CD14-positive monocyte (primary cell): ENCODE data around the gene RDH13. TPM values are rescaled to one million over a fixed set of nuclear protein-coding genes. Genes with fewer than 3 reads are reported as not detected.

Experiments
- DNase-seq, 3 donors: peaks; one replicate each; pipeline ENCODE4 v3.0.0-alpha.2; 2011 to 2022
- H2AFZ ChIP-seq: 2 replicates; pipeline ENCODE4 v1.6.0; 2012; ENCODE audit warnings: mild to moderate bottlenecking, low read depth, low read length, inconsistent platforms; ENCODE audit not compliant: insufficient read depth, poor library complexity, severe bottlenecking
- H3K27ac ChIP-seq, 2 donors: 1 replicate in 1 of 2; 2 replicates in 1 of 2; pipeline ENCODE4 v1.5.1; 2012 to 2013; ENCODE audit warnings: low read length in 2 of 2, control low read depth in 1 of 2, inconsistent platforms in 1 of 2, low read depth in 1 of 2, mild to moderate bottlenecking in 1 of 2
- H3K27me3 ChIP-seq, 2 donors: one replicate each; pipeline versions ENCODE4 v1.6.0 to v1.6.1; 2011 to 2013; ENCODE audit warnings: low read length in 2 of 2; ENCODE audit not compliant: control insufficient read depth in 2 of 2, insufficient read depth in 2 of 2
- H3K36me3 ChIP-seq, 2 donors: replicated peaks in 1 of 2; 1 replicate in 1 of 2; 2 replicates in 1 of 2; pipeline versions ENCODE4 v1.5.1 to v1.6.1; 2012 to 2013; ENCODE audit warnings: low read length in 2 of 2, control low read depth in 1 of 2, inconsistent platforms in 1 of 2, mild to moderate bottlenecking in 1 of 2; ENCODE audit not compliant: insufficient read depth in 2 of 2, control insufficient read depth in 1 of 2
- H3K4me1 ChIP-seq, 2 donors: 1 replicate in 1 of 2; 2 replicates in 1 of 2; pipeline versions ENCODE4 v1.5.1 to v1.6.1; 2012 to 2013; ENCODE audit warnings: low read length in 2 of 2, control low read depth in 1 of 2, inconsistent platforms in 1 of 2, mild to moderate bottlenecking in 1 of 2, moderate library complexity in 1 of 2; ENCODE audit not compliant: insufficient read depth in 2 of 2, control insufficient read depth in 1 of 2
- H3K4me2 ChIP-seq: replicated peaks from 2 replicates; pipeline ENCODE3; 2012; ENCODE audit warnings: low read length, moderate library complexity, mild to moderate bottlenecking; ENCODE audit not compliant: poor library complexity, severe bottlenecking; ENCODE audit errors: extremely low read depth
- H3K4me3 ChIP-seq, 3 experiments: fragments of 200-600 bp in 1 of 3; sonication (generic) in 1 of 3; replicated peaks in 1 of 3; 1 replicate in 2 of 3; 2 replicates in 1 of 3; pipeline ENCODE4 v1.5.1; 2011 to 2013; ENCODE audit warnings: low read length in 3 of 3, mild to moderate bottlenecking in 3 of 3, control low read depth in 2 of 3, low read depth in 2 of 3, inconsistent platforms in 1 of 3, moderate library complexity in 1 of 3
- H3K79me2 ChIP-seq: 2 replicates; pipeline ENCODE4 v1.6.0; 2012; ENCODE audit warnings: mild to moderate bottlenecking, control low read depth, inconsistent platforms, low read length, moderate library complexity; ENCODE audit not compliant: insufficient read depth
- H3K9ac ChIP-seq: 2 replicates; pipeline ENCODE4 v1.6.0; 2017; ENCODE audit warnings: low read length, mild to moderate bottlenecking; ENCODE audit not compliant: insufficient read depth, poor library complexity, severe bottlenecking
- H3K9me3 ChIP-seq, 2 donors: replicated peaks in 1 of 2; 1 replicate in 1 of 2; 2 replicates in 1 of 2; pipeline versions ENCODE4 v1.5.1 to v1.6.1; 2012 to 2013; ENCODE audit warnings: low read length in 2 of 2, control low read depth in 1 of 2; ENCODE audit not compliant: control insufficient read depth in 1 of 2, insufficient read depth in 1 of 2
- H4K20me1 ChIP-seq: 2 replicates; pipeline ENCODE4 v1.6.0; 2012; ENCODE audit warnings: mild to moderate bottlenecking, low read length, control low read depth, moderate library complexity; ENCODE audit not compliant: insufficient read depth
- H3K27ac Mint-ChIP-seq, 7 donors: one replicate each; pipeline ENCODE4 v1.8.0; 2020; ENCODE audit warnings: mild to moderate bottlenecking in 7 of 7, mixed read lengths in 7 of 7, moderate library complexity in 6 of 7, inconsistent platforms in 2 of 7
- H3K27me3 Mint-ChIP-seq, 3 donors: one replicate each; pipeline ENCODE4 v1.8.0; 2021 to 2022; ENCODE audit warnings: low read depth in 3 of 3, mild to moderate bottlenecking in 3 of 3, mixed read lengths in 3 of 3, moderate library complexity in 3 of 3, inconsistent platforms in 1 of 3
- H3K36me3 Mint-ChIP-seq, 2 donors: one replicate each; pipeline ENCODE4 v1.8.0; 2020; ENCODE audit warnings: mixed read lengths in 2 of 2, inconsistent platforms in 1 of 2, mild to moderate bottlenecking in 1 of 2
- H3K4me1 Mint-ChIP-seq: one replicate; pipeline ENCODE4 v1.8.0; 2020; ENCODE audit warnings: mild to moderate bottlenecking, mixed read lengths
- H3K4me3 Mint-ChIP-seq, 2 donors: one replicate each; pipeline ENCODE4 v1.8.0; 2020; ENCODE audit warnings: mild to moderate bottlenecking in 2 of 2, mixed read lengths in 2 of 2, moderate library complexity in 1 of 2
- H3K9me3 Mint-ChIP-seq, 7 donors: one replicate each; pipeline ENCODE4 v1.8.0; 2020 to 2022; ENCODE audit warnings: mixed read lengths in 7 of 7, mild to moderate bottlenecking in 6 of 7, moderate library complexity in 6 of 7, inconsistent platforms in 2 of 7
- WGBS: methylation state at CpG from one replicate; pipeline ENCODE4 v1.1.5; 2013; ENCODE audit warnings: missing lambda C conversion rate; ENCODE audit not compliant: insufficient coverage; 5-methylcytosine and 5-hydroxymethylcytosine counted together
- intact Hi-C, 2 donors: fragments of 100-400 bp; cut with micrococcal nuclease; formaldehyde crosslinking; loops; one replicate each; pipeline versions ENCODE4 v1.15.0 to v1.15.1; 2023
- polyA plus RNA-seq, 3 donors: library from polyadenylated mRNA; depleted of rRNA in 1 of 3; unstranded in 2 of 3; stranded (reverse) in 1 of 3; fragments of 300-500 nt in 2 of 3; fragments of >200 nt in 1 of 3; fragmentation: Illumina TruSeq in 2 of 3; gene quantifications; 1 replicate in 2 of 3; 2 replicates in 1 of 3; pipeline ENCODE4 v1.2.3, GENCODE V29; 2012 to 2021
- TF ChIP-seq, protein P1 (sequence below): fragments of 200-600 bp; IDR thresholded peaks from one replicate; pipeline ENCODE4 v1.8.0; 2022; ENCODE audit warnings: antibody characterized with exemption, mild to moderate bottlenecking

The RDH13 gene
- polyA plus RNA-seq, 3 donors = 1.6 to 4.0 (median 2.3) TPM

GRCh38 chr19:55044286-55044685 is 18.7 kb downstream of the RDH13 start:
- H2AFZ ChIP-seq = no peak overlapping the region
- no peak overlapping the region for H3K27ac Mint-ChIP-seq
- peaks cover 23 to 31% (median 28%) of the 10 kb centered on the region in 3 donors for H3K27me3 Mint-ChIP-seq
- no peaks in the 10 kb centered on the region for H3K9me3 ChIP-seq
- no peak overlapping the region for H3K27ac ChIP-seq
- peaks cover 9 to 15% of the 10 kb centered on the region in 2 donors for H3K4me1 ChIP-seq
- no peak for DNase-seq
- no peak overlapping the region for H3K4me2 ChIP-seq
- 100% methylated on average over 4 of the region's 5 CpGs for WGBS
- no peaks in the 10 kb centered on the region for H3K79me2 ChIP-seq
- H4K20me1 ChIP-seq = peaks cover 20% of the 10 kb centered on the region
- H3K4me3 Mint-ChIP-seq = no peak overlapping the region
- H3K27me3 ChIP-seq = peaks cover 2 to 18% of the 10 kb centered on the region in 2 donors
- H3K9ac ChIP-seq = no peak overlapping the region
- H3K4me1 Mint-ChIP-seq = peaks cover 15% of the 10 kb centered on the region
- H3K36me3 ChIP-seq = peaks cover 43 to 51% of the 10 kb centered on the region in 2 donors
- TF ChIP-seq, protein P1, sequence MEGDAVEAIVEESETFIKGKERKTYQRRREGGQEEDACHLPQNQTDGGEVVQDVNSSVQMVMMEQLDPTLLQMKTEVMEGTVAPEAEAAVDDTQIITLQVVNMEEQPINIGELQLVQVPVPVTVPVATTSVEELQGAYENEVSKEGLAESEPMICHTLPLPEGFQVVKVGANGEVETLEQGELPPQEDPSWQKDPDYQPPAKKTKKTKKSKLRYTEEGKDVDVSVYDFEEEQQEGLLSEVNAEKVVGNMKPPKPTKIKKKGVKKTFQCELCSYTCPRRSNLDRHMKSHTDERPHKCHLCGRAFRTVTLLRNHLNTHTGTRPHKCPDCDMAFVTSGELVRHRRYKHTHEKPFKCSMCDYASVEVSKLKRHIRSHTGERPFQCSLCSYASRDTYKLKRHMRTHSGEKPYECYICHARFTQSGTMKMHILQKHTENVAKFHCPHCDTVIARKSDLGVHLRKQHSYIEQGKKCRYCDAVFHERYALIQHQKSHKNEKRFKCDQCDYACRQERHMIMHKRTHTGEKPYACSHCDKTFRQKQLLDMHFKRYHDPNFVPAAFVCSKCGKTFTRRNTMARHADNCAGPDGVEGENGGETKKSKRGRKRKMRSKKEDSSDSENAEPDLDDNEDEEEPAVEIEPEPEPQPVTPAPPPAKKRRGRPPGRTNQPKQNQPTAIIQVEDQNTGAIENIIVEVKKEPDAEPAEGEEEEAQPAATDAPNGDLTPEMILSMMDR = no peak
- no peak overlapping the region for H3K4me3 ChIP-seq
- intact Hi-C loops = loop anchor here in 1 of 2 donors (10.0 kb wide), 1 partner anchor 49 kb away; no protein-coding TSS in a partner anchor
- H3K9me3 Mint-ChIP-seq = peaks cover 0 to 5% (median 0%) of the 10 kb centered on the region in 7 donors
- H3K36me3 Mint-ChIP-seq = peaks cover 54 to 60% of the 10 kb centered on the region in 2 donors

- H3K4me2 ChIP-seq = no peak overlapping the region
- H3K36me3 Mint-ChIP-seq = peaks cover 42 to 47% of the 10 kb centered on the region in 2 donors
- no peak overlapping the region for H3K27ac ChIP-seq
- no peak overlapping the region for H3K4me3 ChIP-seq
- no peak overlapping the region for H2AFZ ChIP-seq
- peaks cover 15% of the 10 kb centered on the region for H3K4me1 Mint-ChIP-seq
- peaks cover 28 to 37% of the 10 kb centered on the region in 2 donors for H3K36me3 ChIP-seq
- no peaks in the 10 kb centered on the region for H3K9me3 ChIP-seq
- peaks cover 2 to 25% of the 10 kb centered on the region in 2 donors for H3K27me3 ChIP-seq
- peaks cover 0 to 4% (median 0%) of the 10 kb centered on the region in 7 donors for H3K9me3 Mint-ChIP-seq
- intact Hi-C loops = loop anchor here in 1 of 2 donors (10.0 kb wide), 1 partner anchor 48 kb away; no protein-coding TSS in a partner anchor
- H3K79me2 ChIP-seq = no peaks in the 10 kb centered on the region
- peaks cover 20% of the 10 kb centered on the region for H4K20me1 ChIP-seq
- H3K27me3 Mint-ChIP-seq = peaks cover 23 to 38% (median 28%) of the 10 kb centered on the region in 3 donors
- DNase-seq = no peak
- H3K4me1 ChIP-seq = peaks cover 9 to 15% of the 10 kb centered on the region in 2 donors
- peak overlapping the region in 1 of 7 donors; percentile 27 for H3K27ac Mint-ChIP-seq
- 72% methylated on average over 7 of the region's 11 CpGs for WGBS
- H3K9ac ChIP-seq = no peak overlapping the region
- H3K4me3 Mint-ChIP-seq = peak overlapping the region in 1 of 2 donors; percentile 71
- TF ChIP-seq, protein P1 = no peak
These were observed 20.3 kb downstream of the RDH13 start for GRCh38 chr19:55042688-55043087.
